Measurements from ENCODE around the gene MYPOP.
A peak's percentile ranks its signal among the peaks of the same experiment; 100 is the strongest.
"Not testable (repeated sequence)": the region's sequence is repeated elsewhere in the genome, so short reads cannot be mapped to it uniquely, and the experiment has no call there.

Gene MYPOP

GRCh38 chr19:45882652-45883585, 19.5 kb downstream of the MYPOP start:
- peak; percentile 94 for DNase-seq

- DNase-seq, result no peak
Observed at GRCh38 chr19:45881909-45882528, 20.4 kb downstream of the MYPOP start.

- no peak for DNase-seq
Observed at GRCh38 chr19:45881082-45881908, 21.1 kb downstream of the MYPOP start.

GRCh38 chr19:45879971-45880370, 22.4 kb downstream of the MYPOP start:
- DNase-seq, result no peak

- DNase-seq, result no peak
Observed at GRCh38 chr19:45879055-45879454, 23.4 kb downstream of the MYPOP start.

GRCh38 chr19:45878043-45878794, 24.2 kb downstream of the MYPOP start:
- no peak for DNase-seq

GRCh38 chr19:45876411-45877197, 25.8 kb downstream of the MYPOP start:
- DNase-seq, result peak; percentile 42

- DNase-seq, result peak; percentile 50
Observed at GRCh38 chr19:45876161-45876410, 26.3 kb downstream of the MYPOP start.

GRCh38 chr19:45874620-45874966, 27.8 kb downstream of the MYPOP start:
- DNase-seq, result no peak

- no peak for DNase-seq
Observed at GRCh38 chr19:45873219-45873772, 29.1 kb downstream of the MYPOP start.

GRCh38 chr19:45872095-45872919, 30.1 kb downstream of the MYPOP start:
- DNase-seq, result no peak

- DNase-seq, result no peak
Observed at GRCh38 chr19:45870798-45871197, 31.6 kb downstream of the MYPOP start.

- not testable (repeated sequence) for DNase-seq
Observed at GRCh38 chr19:45867241-45867640, 35.2 kb downstream of the MYPOP start.

- DNase-seq, result no peak
Observed at GRCh38 chr19:45866400-45867176, 35.8 kb downstream of the MYPOP start.

- DNase-seq, result no peak
Observed at GRCh38 chr19:45865269-45865948, 37.0 kb downstream of the MYPOP start.

GRCh38 chr19:45864629-45865082, 37.8 kb downstream of the MYPOP start:
- DNase-seq, result no peak

GRCh38 chr19:45863840-45864628, 38.4 kb downstream of the MYPOP start, which contains the start of gene FOXA3:
TSS of gene FOXA3 (plus strand) at chr19:45864326. CDS start at chr19:45864457, 131 bp downstream.
- peak; percentile 72 for DNase-seq

GRCh38 chr19:45863335-45863839, 39.0 kb downstream of the MYPOP start:
- no peak for DNase-seq

Data from hematopoietic multipotent progenitor cell treated with erythropoietin and hydrocortisone succinate and interleukin-3 and kit ligand, for 6 days (in vitro differentiated cells).